ENCODE results near the gene ANK3.

Gene ANK3

DNA sequence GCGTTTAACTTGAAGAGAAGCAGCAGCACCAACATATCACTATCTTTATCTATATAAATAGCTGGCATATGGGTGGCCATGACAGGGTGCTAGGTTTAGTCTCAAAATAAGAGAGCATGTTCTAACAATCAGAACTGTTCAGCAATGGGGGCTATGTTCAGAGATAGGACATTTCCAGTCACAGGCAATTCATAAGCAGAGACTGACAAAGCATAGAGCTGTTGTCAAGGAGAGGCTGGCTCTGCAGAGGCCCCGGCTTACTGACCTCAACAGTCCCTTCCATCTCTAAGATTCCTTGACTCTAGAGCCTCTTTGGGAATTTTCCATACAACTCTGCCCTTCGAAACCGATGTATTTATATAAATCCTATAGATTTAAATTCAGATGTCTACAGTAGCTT lies 17.2 kb downstream of the ANK3 start (continued):
- TF ChIP-seq ZFP41 (tag by site-specific recombination; IDR thresholded peaks at IDR 0.05; ENCODE audit: borderline replicate concordance) (no peak), ZNF23 (tag by site-specific recombination; IDR thresholded peaks at IDR 0.05; ENCODE audit: borderline replicate concordance) (no peak), ZNF202 (tag by site-specific recombination; IDR thresholded peaks at IDR 0.05; ENCODE audit: borderline replicate concordance) (no peak), ZNF121 (tag by site-specific recombination; IDR thresholded peaks at IDR 0.05) (no peak), BCL11A (tag by site-specific recombination; IDR thresholded peaks at IDR 0.05; ENCODE audit: low read depth) (no peak), ZNF561 (tag by site-specific recombination; IDR thresholded peaks at IDR 0.05; ENCODE audit: borderline replicate concordance) (no peak), ZNF18 (tag by site-specific recombination; IDR thresholded peaks at IDR 0.05) (no peak)

GRCh38 chr10:60369547-60369930 lies 20.1 kb downstream of the ANK3 start:
- CTCF ChIA-PET = interaction anchor here (0.6 kb wide), 2 partner anchors 75 to 189 kb away, joined by 4 read pairs; no protein-coding TSS in a partner anchor
- H3K9me3 ChIP-seq (ENCODE audit: control insufficient read depth, insufficient read depth, low read depth, low read length) = no peaks in the 10 kb centered on the region
- H3K36me3 ChIP-seq (ENCODE audit: control insufficient read depth in 2 of 2, insufficient read depth in 1 of 2, low read length in 2 of 2) = no peaks in the 10 kb centered on the region
- TF ChIP-seq ZNF776 (tag by site-specific recombination; IDR thresholded peaks at IDR 0.05; ENCODE audit: borderline replicate concordance) (no peak), ZNF664 (tag by site-specific recombination; IDR thresholded peaks at IDR 0.05) (no peak), ZNF175 (tag by site-specific recombination; IDR thresholded peaks at IDR 0.05) (no peak), ZNF354C (tag by site-specific recombination; IDR thresholded peaks at IDR 0.05; ENCODE audit: borderline replicate concordance, low read depth) (no peak), BCL11B (tag by site-specific recombination; IDR thresholded peaks at IDR 0.05; ENCODE audit: low read depth) (no peak), ZNF660 (tag by site-specific recombination; IDR thresholded peaks at IDR 0.05) (no peak), ZFHX2 (tag by site-specific recombination; conservative IDR thresholded peaks at IDR 0.05) (no peak), ZNF488 (tag by site-specific recombination; IDR thresholded peaks at IDR 0.05) (no peak), ZNF223 (tag by site-specific recombination; IDR thresholded peaks at IDR 0.05) (no peak), ELK4 (IDR thresholded peaks at IDR 0.05; ENCODE audit: borderline replicate concordance, low read depth, low read length) (no peak), ZNF585B (tag by site-specific recombination; IDR thresholded peaks at IDR 0.05) (no peak), ZNF423 (tag by site-specific recombination; IDR thresholded peaks at IDR 0.05) (no peak), ZBTB11 (tag by site-specific recombination; conservative IDR thresholded peaks at IDR 0.05; ENCODE audit: low read depth) (no peak), ZBTB1 (tag by site-specific recombination; IDR thresholded peaks at IDR 0.05) (no peak)
- TF ChIP-seq, protein P1, sequence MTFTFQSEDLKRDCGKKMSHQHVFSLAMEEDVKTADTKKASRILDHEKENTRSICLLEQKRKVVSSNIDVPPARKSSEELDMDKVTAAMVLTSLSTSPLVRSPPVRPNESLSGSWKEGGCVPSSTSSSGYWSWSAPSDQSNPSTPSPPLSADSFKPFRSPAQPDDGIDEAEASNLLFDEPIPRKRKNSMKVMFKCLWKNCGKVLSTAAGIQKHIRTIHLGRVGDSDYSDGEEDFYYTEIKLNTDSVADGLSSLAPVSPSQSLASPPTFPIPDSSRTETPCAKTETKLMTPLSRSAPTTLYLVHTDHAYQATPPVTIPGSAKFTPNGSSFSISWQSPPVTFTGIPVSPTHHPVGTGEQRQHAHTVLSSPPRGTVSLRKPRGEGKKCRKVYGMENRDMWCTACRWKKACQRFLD (tag by site-specific recombination; IDR thresholded peaks at IDR 0.05) = no peak
- TF ChIP-seq, protein P2, sequence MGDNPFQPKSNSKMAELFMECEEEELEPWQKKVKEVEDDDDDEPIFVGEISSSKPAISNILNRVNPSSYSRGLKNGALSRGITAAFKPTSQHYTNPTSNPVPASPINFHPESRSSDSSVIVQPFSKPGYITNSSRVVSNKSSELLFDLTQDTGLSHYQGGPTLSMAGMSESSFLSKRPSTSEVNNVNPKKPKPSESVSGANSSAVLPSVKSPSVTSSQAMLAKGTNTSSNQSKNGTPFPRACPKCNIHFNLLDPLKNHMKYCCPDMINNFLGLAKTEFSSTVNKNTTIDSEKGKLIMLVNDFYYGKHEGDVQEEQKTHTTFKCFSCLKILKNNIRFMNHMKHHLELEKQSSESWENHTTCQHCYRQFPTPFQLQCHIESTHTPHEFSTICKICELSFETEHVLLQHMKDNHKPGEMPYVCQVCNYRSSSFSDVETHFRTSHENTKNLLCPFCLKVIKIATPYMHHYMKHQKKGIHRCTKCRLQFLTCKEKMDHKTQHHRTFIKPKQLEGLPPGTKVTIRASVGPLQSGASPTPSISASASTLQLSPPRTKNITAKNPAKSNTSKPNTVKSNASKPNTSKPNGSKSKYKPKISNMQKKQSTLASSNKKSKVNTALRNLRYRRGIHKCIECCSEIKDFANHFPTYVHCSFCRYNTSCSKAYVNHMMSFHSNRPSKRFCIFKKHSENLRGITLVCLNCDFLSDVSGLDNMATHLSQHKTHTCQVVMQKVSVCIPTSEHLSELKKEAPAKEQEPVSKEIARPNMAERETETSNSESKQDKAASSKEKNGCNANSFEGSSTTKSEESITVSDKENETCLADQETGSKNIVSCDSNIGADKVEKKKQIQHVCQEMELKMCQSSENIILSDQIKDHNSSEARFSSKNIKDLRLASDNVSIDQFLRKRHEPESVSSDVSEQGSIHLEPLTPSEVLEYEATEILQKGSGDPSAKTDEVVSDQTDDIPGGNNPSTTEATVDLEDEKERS (tag by site-specific recombination; IDR thresholded peaks at IDR 0.05) = no peak
- no peak overlapping the region for H3K27ac ChIP-seq (ENCODE audit: extremely low read depth, low read depth, low read length)
- no peaks in the 10 kb centered on the region for H3K4me1 ChIP-seq (ENCODE audit: control insufficient read depth, insufficient read depth, low read length)
- H3K4me3 ChIP-seq (ENCODE audit: low read depth, low read length) = no peak overlapping the region
- POLR2A ChIA-PET = no interaction called here
